GM18907 (cell line): ENCODE data around the gene NXPH3.

Experiments
- ATAC-seq: cut with Tn5 transposase; IDR thresholded peaks from one replicate; pipeline ENCODE4 v1.9.1; 2021; ENCODE audit warnings: mild to moderate bottlenecking, moderate library complexity; ENCODE audit not compliant: unreplicated experiment

The NXPH3 gene

GRCh38 chr17:49588726-49589576 is 13.3 kb downstream of the NXPH3 start:
- no peak for ATAC-seq

- ATAC-seq, result no peak
These were observed 13.9 kb downstream of the NXPH3 start for GRCh38 chr17:49589577-49589927.

- no peak for ATAC-seq
These were observed 15.2 kb downstream of the NXPH3 start for GRCh38 chr17:49590874-49591273.

- ATAC-seq, result no peak
These were observed 16.6 kb downstream of the NXPH3 start for GRCh38 chr17:49592263-49592662.

- no peak for ATAC-seq
These were observed 19.7 kb downstream of the NXPH3 start for GRCh38 chr17:49595328-49595727.

- no peak for ATAC-seq
These were observed 20.3 kb downstream of the NXPH3 start for GRCh38 chr17:49595980-49596379.

GRCh38 chr17:49596613-49597244 is 21.1 kb downstream of the NXPH3 start:
- ATAC-seq, result no peak

- ATAC-seq, result no peak
These were observed 21.8 kb downstream of the NXPH3 start for GRCh38 chr17:49597436-49597835.

GRCh38 chr17:49597928-49598655 is 22.4 kb downstream of the NXPH3 start:
- no peak for ATAC-seq

- ATAC-seq, result no peak
These were observed 23.2 kb downstream of the NXPH3 start for GRCh38 chr17:49598918-49599317.

GRCh38 chr17:49600949-49601348 is 25.3 kb downstream of the NXPH3 start:
- ATAC-seq, result no peak

- ATAC-seq, result no peak
These were observed 27.1 kb downstream of the NXPH3 start for GRCh38 chr17:49602783-49603182.

GRCh38 chr17:49603238-49603637 is 27.6 kb downstream of the NXPH3 start:
- no peak for ATAC-seq

- no peak for ATAC-seq
These were observed 28.0 kb downstream of the NXPH3 start for GRCh38 chr17:49603720-49604119.

GRCh38 chr17:49604314-49604869 is 28.7 kb downstream of the NXPH3 start:
- no peak for ATAC-seq

- ATAC-seq, result no peak
These were observed 35.4 kb downstream of the NXPH3 start for GRCh38 chr17:49610883-49611584.

GRCh38 chr17:49612726-49613125 is 37.1 kb downstream of the NXPH3 start:
- ATAC-seq, result no peak

GRCh38 chr17:49613182-49613800 is 37.6 kb downstream of the NXPH3 start:
- ATAC-seq, result no peak

- ATAC-seq, result no peak
These were observed 40.4 kb downstream of the NXPH3 start for GRCh38 chr17:49616086-49616485.

- ATAC-seq, result no peak
These were observed 41.0 kb downstream of the NXPH3 start for GRCh38 chr17:49616601-49617131.
